Stimulated activated CD8-positive, alpha-beta memory T cell treated with anti-CD3 and anti-CD28 coated beads, Interleukin-4, amount 100 ng/mL, for 24 hours (primary cell): ENCODE results near the gene PRXL2B.

Source experiments
- DNase-seq: peaks from one replicate; pipeline ENCODE4 v3.0.0-alpha.2; 2020; ENCODE audit warnings: low read depth

Gene PRXL2B

DNA sequence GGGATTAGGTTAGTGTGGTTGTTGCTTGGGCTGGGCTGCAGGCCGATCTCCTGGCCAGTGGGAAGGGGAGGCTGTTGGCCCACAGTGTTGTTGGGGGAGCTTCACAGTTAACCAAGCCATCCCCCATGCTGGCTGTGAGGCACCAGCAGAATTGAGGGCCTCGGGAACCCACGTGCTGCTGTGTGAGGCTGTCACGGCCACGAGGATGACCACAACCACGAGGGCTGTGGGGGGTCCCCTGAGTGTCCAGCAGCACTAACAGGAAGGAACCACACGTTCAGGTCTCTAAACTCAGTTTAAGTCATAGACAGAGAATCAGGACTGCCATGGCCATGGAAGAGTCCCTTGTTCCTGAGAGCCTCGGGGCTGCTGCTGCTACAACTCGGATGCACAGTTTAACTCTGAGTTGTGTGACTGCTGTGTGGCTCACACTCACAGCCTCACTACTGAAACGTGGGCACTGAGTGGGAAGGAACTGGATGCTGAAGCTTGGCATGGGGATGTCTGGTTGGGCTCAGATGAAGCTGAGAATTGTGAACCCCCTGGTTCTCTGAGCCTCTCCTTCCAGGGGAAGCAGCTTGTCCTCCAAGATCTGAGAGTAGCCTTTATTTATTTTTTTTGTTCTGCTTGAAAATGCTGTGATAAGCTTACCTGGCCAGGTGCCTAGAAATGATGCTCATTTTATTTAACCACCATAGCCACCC, 51.0 kb downstream of the PRXL2B start:
- DNase-seq: no peak

DNA sequence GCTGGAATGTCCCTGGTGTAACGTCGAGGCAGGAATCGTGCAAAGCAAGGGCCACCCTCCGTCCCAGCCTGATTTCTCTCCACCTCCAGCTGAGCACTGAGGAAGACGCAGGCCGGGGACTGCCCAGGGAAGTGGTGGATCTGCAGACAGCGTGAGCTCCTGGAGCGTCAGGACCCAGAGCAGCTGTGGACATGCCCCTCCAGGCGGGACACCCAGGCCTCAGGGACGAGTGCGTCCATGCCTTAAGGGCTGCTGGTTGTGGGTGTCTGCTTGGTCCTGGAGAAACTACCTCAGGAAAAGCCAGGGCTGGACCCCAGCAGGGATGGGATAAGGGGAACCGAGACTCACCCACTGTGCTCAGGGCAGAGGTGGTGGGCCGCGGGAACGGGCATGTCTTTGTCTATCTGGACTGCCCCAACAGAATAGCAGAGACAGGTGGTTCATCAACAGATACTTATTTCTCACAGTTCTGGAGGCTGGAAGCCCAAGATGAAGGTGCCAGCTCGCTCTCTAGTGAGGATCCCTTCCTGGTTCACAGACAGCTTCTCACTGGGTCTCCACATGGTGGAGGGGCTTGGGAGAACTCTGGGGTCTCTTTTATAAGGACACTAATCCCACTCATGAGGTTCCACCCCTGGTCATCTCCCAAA, 52.0 kb downstream of the PRXL2B start:
- DNase-seq: no peak

DNA sequence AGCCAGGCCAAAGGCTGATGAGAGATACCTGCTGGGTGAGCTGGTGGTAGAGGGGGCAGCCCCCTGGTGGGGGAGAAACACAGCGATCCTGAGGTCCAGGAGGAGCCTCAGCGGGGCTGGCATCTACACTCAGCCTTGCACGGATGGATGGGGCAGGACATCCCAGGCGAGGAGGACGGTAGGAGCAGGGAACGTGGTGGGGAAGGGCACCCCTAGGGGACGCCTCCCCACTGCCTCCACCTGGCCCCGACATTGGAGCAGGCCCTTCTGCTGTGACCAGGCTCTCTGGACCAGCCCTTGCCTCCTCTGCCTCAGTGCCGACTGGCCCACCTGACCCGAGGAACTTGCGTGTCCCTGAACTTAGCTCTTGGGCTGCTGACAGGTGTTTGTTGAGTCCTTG, 52.6 kb downstream of the PRXL2B start:
- no peak for DNase-seq

DNA sequence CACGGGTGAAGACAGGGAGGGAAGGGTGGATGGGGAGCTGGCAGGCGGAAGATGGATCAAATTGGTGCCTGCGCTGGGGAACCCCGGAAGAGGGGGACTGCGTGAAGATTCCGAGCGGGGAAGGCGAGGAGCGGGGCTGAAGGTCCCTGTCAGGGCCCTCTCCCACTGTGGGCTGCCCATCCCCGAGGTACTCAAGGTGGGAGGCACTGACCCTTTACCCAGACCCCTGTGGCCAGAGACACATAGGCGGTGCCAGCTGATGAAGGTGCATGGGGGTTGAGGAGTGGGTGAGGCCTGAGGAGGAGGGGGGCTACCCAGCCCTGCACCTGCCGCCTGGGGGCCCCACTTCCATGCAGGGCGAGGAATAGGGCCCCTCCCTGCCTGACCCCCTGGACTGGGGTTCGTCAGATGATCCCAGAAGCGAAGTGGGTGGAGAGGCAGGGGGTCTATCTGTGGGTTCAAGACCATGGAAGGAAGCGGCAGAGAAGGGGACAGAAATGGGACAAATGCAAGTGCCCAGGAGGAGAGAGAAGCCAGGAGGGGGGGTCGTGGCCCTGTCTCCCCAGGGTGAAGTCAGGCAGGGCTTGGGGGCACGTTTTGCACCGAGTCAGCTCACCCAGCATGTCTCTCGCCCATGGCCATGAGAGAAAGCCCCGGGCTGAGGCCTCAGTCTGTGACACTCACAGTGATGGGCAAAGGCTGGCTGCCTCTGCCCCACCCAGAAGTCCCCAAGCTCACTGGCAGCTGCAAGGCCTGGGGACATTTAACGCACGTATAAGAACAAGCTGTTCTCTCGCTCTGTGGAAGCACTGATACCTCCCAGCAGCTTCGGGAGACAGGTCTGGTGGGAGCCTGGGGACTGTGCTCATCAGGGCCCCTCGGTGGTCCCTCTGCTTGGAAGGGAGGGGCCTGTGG, 53.3 kb downstream of the PRXL2B start:
- DNase-seq: no peak

DNA sequence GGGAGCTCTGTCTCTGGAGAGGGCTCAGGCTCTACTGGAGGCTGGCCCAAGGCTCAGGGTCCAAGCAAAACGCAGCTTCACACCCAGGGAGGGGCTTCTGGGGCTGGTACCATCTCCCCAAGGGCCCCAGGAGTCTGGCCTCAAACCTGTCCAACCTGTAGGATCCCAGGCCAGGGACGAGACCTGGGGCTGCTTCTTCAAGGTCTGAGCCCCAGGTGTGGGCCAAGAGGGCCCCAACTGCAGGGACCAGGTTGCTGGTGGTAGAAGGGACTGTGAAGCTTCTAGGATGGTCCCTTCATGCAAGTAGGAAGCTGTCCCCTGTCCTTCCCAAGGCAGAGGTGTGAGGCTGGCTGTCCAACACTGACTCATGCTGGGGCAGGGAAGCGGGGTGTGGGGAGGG, 54.0 kb downstream of the PRXL2B start:
- DNase-seq: no peak
